Activated gamma-delta T cell treated with Interleukin-2 at 50 U/mL for 16 hours (primary cell): ENCODE data around the gene LIN28A.
A peak's percentile ranks its signal among the peaks of the same experiment; 100 is the strongest.

Experiments used
- DNase-seq: peaks from one replicate; pipeline ENCODE4 v3.0.0-alpha.2; 2020

LIN28A gene

DNA sequence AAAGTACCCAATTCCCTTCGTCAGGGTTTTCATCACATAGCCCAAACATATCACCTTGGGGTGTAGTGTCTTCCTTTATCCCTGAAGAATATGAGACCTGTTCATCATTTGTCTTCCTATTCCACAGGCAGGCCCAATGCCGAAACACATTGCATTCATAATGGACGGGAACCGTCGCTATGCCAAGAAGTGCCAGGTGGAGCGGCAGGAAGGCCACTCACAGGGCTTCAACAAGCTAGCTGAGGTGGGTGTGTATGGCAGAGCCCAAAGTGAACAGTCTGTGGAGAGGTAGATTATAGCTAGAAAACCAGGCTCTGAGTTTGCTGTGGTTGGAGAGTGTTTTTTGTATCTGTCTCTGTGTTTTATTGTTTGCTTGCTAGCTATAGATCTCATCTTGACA is 27.4 kb downstream of the LIN28A start:
- no peak for DNase-seq

GRCh38 chr1:26440259-26440658 is 29.6 kb downstream of the LIN28A start:
- DNase-seq: no peak

DNA sequence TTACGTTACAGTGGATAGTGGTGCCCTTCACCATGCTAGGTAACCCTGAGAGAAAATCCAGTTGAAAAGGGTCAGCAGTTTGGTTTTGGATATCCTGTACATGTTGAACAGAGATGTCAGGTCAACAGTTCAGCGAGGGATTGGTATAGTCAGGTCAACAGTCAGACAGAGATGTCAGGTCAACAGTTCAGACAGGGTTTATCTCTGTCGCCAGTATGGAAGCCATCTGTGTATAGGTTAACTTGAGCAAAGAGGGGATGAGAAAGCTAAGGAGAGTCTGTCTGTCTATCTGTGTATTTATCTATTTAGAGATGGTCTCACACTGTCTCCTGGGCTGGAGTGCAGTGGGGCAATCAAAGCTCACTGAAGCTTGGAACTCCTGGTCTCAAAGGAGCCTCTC is 39.3 kb downstream of the LIN28A start:
- no peak for DNase-seq

- no peak for DNase-seq
Observed at GRCh38 chr1:26450908-26451307, 40.3 kb downstream of the LIN28A start.

- no peak for DNase-seq
Observed at GRCh38 chr1:26452459-26453183, 42.0 kb downstream of the LIN28A start.

DNA sequence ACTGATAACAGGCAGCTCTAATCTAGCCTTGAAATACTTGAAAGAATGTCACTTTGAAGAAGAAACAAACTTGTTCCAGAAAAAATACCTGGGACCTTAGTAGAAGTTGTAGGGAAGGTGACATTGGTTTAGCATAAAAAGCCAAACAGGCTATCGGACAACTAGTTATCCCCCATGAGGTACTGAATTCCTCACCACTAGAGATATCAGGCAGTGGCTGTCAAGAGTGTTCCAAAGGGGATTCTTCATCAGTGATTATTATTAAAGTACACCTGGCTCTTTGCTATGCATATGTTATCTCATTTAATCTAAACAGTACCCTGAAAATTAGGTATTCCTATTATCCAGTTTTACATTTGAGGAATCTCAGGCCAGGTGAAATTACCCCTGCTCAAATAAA is 48.5 kb downstream of the LIN28A start:
- no peak for DNase-seq

DNA sequence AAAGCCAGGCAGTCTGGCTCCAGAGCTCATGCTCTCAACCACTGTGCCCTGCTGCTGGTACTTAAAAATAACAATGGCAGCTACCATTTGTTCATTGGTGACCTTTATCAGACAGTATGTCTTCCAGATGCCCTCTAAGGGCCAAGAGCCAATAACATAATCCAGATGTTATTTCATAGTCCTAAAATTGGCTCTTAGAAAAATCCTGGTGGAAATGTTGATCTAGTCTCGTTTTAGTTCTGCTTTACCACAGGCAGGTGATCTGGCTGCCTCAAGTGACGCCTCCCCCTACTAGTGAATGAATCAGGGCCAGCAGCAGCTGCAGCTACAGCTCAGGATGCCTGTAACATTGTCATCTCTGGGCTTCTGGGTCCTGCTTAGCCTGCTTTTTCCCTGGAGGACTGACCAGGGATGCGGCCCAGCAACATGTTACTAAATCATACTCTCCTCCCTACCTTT is 49.0 kb downstream of the LIN28A start:
- DNase-seq: no peak

DNA sequence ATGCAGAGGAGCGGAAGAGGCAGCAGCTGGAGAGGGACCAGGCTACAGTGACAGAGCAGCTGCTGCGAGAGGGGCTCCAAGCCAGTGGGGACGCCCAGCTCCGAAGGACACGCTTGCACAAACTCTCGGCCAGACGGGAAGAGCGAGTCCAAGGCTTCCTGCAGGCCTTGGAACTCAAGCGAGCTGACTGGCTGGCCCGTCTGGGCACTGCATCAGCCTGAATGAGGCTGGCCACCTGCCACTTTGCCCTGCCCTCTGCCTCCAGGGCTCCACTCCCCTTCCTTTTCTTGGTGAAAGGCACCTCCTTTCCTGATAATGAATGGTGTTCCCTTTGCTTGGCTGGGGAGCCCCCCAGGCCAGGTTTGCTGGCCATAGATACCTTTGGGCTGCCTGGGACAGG is 58.3 kb downstream of the LIN28A start:
- DNase-seq: no peak

GRCh38 chr1:26469558-26469957 is 58.9 kb downstream of the LIN28A start:
- no peak for DNase-seq

DNA sequence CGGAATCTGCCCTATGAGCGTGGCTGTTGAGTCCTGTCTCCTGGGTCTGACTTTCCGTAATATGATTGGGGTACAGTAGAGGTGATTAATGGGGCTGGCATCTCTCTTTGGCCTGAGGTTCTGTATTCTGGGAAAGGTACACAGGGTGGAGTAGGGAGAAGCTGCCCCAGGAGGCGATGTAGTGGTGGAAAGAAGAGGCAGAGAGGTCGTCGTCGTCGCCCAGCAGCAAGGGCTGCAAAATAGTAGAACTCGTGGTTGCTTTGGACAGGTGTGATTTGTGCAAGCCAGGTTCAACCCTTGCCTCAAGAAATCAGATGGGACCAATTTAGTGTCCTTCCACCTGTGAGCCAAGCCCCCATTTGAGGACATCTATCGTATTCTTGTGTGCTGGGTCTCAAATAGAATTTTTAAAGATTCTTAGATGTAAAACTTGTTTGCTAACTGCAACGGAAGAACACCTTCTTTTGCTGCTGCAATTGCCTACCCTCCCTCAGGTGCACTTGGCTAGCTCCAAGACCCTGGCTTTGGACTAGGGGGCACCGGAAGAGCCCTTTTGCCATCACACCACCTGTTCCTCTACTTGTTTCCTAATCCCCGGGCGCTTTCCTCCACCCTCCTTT is 60.4 kb downstream of the LIN28A start:
- DNase-seq: no peak

GRCh38 chr1:26471498-26472319 is 61.1 kb downstream of the LIN28A start:
- DNase-seq: no peak

- peak; percentile 85 for DNase-seq
Observed at GRCh38 chr1:26472320-26472900, 61.8 kb downstream of the LIN28A start, which contains the start of gene HMGN2. HMGN2 (plus strand) TSS chr1:26472440; CDS start chr1:26472613, 173 bp downstream.

DNA sequence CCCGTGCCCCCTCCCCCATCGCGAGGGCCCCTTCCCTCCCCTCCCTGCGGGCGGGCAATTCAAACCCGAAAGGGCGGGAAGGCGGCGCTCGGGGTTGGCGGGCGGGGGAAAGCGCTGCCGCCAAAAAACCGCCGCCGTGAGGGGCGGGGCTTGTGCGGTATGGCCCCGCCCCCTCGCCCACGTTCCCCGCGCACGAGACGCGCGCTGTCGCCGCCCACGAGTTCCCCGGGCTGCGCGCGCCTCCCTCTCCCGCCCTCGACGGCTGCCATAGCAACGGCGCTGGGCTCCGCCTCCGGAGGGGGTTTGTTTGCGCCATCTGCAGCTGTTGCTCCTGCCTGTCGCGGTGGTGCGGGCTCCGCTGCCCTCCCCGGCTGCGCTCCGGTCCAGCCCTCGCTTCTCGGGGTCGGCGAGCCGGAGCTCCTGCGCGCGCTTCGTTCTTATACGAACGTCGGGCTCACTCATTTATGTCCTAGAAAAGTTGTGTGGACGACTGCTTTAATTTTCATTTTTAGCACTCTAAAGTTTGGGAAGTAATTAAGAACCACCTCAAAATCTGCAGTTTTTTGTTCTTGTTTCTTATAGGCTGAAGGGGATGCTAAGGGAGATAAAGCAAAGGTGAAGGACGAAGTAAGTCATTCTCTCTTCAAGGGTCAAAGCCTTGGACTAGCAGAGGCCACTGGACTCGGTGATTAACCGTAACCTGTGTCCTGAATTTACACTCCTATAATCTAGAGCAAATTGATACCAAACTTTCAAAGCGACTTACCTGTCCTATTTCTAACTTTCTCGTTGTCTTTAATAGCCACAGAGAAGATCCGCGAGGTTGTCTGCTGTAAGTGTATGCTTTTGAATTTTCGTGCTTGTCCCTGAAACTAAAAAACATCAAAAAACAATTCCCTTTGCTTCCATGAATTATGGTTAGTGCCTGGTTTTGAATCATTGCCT is 62.6 kb downstream of the LIN28A start:
- DNase-seq: peak; percentile 97

GRCh38 chr1:26474818-26475217 is 64.2 kb downstream of the LIN28A start:
- no peak for DNase-seq

DNA sequence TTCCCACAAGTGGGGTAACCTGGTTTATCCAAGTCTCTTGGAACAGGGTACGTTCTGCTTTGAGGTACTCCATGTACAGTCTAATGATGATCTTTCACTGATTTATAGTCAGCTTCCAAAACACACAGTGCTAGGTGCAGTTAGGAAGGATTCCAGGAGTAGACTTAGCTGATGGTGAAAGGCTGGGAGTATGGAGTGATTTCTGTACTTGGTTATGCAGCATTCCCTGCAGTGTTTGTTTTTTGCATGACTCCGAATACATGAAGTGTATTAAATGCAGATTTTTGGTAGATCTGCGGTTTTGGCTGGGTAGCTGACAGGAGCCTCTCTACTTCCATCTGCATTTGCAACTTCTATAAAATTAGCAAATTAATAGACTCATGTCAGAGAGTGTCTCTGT is 65.4 kb downstream of the LIN28A start:
- DNase-seq: no peak

- no peak for DNase-seq
Observed at GRCh38 chr1:26476958-26477357, 66.3 kb downstream of the LIN28A start.

DNA sequence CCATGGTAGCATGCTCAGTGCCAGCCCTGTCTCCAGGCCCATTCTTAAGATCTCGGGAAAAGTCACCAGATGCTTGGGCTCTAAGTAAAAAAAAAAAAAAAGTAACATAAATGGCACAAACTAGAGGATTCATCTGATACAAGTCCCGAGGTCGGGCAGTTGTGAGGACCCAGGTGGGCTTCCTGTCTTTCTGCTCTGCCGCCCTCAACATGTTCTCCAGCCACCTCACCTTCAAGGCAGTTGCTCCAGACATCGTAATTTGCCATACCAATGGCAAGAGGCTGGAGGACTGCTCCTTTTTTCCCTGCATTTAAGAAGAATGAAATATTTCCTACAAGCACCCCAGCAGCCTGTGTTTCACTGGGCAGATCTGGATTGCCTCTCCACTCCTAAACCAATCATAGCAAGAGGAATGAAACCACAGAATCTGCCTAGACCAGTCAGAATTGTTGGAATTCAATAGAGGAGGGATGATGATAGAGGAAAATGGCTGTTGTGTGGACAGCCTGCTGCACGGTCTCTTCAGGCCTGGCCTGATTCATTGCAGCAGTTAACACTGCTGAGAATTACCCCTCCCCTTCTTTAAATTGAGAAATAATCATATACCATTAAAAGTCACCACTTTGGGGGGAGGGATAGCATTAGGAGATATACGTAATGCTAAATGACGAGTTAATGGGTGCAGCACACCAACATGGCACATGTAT is 67.0 kb downstream of the LIN28A start:
- DNase-seq: no peak

- DNase-seq: no peak
Observed at GRCh38 chr1:26478159-26478558, 67.5 kb downstream of the LIN28A start.

DNA sequence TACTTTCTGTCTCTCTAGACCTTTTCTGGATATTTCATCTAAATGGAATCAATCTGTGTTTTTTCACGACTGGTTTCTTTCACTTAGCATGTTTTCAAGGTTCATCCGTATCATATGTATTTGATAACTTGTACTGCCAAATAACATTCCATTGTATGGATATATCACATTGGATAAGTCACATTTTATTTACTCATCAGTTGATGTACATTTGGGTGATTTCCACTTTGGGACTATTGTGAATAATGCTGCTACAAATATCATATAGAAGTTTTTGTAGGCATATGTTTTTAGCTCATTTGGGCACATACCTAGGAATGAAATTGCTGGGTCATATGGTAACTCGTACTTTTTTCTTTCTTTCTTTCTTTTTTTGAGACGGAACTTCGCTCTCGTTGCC is 68.4 kb downstream of the LIN28A start:
- no peak for DNase-seq
